ENCODE measurements around the gene LCNL1. TPM values are rescaled to one million over a fixed set of nuclear protein-coding genes. Genes with fewer than 3 reads are reported as not detected.

The LCNL1 gene
- total RNA-seq, 1 experiment from 2014 or later = not detected

DNA sequence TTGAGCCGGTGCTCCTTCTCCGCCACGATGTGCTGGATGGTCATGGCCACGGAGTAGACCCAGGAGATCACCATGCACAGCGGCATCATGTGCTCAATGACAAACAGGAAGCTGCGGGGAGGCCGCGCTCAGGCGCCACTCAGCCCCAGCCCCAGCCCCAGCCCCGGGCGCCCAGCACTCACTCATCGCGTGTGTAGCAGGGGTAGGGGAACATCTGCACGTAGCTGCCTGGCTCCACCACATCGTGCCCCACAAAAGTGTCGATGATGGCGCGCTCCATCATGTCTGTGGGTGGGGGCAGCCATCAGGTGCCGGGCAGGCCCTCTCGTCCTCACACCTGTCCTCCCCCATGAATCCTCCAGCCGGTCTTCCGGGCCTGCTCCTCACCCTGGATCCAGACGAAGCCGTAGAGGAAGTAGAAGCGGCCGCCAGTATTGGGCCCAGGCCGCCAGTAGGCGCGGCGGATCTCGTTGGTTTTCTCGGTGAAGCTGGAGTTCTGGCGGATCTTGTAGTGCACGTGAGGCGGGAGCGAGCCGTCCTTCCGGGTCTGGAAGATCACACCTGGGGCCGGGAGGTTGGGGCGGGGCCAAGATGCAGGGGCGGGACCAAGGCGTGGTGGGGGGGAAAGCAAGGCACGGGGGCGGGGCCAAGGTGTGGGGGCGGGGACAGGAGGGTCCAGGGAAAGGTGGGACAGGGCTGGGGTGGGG lies 35.2 kb downstream of the LCNL1 start:
- Histone ChIP-seq H3K9me3 (ENCODE audit: low read depth, low read length, poor library complexity, severe bottlenecking) (no peaks in the 10 kb centered on the region), H3K4me1 (ENCODE audit: insufficient read depth, low read length, poor library complexity, severe bottlenecking) (no peaks in the 10 kb centered on the region), H3K4me3 (ENCODE audit: low read depth, low read length, poor library complexity, severe bottlenecking) (no peak overlapping the region), H3K27me3 (replicated peaks; ENCODE audit: insufficient read depth, low read depth, low read length, poor library complexity) (no peaks in the 10 kb centered on the region), H3K27ac (ENCODE audit: low read depth, low read length, poor library complexity, severe bottlenecking) (no peak overlapping the region), H3K36me3 (ENCODE audit: insufficient read depth, low read length, poor library complexity, severe bottlenecking) (peaks cover 4% of the 10 kb centered on the region)
- TF ChIP-seq, protein P1, sequence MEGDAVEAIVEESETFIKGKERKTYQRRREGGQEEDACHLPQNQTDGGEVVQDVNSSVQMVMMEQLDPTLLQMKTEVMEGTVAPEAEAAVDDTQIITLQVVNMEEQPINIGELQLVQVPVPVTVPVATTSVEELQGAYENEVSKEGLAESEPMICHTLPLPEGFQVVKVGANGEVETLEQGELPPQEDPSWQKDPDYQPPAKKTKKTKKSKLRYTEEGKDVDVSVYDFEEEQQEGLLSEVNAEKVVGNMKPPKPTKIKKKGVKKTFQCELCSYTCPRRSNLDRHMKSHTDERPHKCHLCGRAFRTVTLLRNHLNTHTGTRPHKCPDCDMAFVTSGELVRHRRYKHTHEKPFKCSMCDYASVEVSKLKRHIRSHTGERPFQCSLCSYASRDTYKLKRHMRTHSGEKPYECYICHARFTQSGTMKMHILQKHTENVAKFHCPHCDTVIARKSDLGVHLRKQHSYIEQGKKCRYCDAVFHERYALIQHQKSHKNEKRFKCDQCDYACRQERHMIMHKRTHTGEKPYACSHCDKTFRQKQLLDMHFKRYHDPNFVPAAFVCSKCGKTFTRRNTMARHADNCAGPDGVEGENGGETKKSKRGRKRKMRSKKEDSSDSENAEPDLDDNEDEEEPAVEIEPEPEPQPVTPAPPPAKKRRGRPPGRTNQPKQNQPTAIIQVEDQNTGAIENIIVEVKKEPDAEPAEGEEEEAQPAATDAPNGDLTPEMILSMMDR (conservative IDR thresholded peaks at IDR 0.05; ENCODE audit: low read depth, low read length) = no peak
- no peak for TF ChIP-seq EZH2 (IDR thresholded peaks at IDR 0.05; ENCODE audit: borderline replicate concordance, low read depth, low read length, poor library complexity, severe bottlenecking)
- no TSS peak for BruUV-seq (replicated peaks)
- intact Hi-C loops (cut with micrococcal nuclease; ENCODE audit: unreplicated experiment) = no loop called here
- CTCF ChIA-PET = no interaction called here
- POLR2A ChIA-PET (ENCODE audit: low non-redundant PET) = no interaction called here
- no peak for DNase-seq (ENCODE audit: low spot score)

DNA sequence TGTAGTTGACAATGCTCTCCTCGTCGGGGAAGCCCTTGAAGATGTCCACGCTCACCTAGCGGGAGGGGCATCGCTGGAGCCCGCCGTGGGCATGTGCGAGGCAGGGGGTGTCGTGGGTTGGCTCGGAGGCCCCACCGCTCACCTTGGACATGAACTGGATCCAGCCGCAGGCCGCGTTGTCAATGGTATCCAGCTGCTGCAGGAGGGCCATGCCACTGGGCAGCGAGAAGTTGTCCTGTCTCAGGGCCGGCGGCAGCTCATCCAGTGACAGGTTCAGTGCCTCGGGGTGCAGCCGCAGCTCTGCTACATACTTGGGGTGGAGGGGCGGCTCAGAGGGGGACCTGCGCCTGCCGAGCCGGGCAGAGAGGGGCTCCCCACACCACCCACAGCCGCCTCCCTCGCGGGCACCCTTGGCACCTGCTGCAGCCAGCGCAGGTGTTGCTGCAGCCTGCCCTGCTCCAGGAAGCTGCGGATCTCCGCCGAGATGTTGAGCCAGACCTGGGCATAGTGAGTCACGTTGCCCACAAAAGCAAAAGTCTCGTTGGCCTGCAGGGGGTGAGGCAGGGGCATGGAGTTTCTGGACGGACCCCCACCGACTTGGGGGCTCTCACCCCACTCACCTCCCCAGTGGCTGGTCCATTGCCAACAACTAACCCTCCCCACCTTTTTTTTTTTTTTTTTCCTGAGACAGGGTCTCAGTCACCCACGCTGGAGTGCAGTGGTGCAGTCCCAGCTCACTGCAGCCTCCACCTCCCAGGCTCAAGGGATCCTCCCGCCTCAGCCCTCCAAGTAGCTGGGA lies 36.2 kb downstream of the LCNL1 start:
- Histone ChIP-seq H3K9me3 (ENCODE audit: low read depth, low read length, poor library complexity, severe bottlenecking) (no peaks in the 10 kb centered on the region), H3K27me3 (replicated peaks; ENCODE audit: insufficient read depth, low read depth, low read length, poor library complexity) (no peaks in the 10 kb centered on the region), H3K27ac (ENCODE audit: low read depth, low read length, poor library complexity, severe bottlenecking) (no peak overlapping the region), H3K4me1 (ENCODE audit: insufficient read depth, low read length, poor library complexity, severe bottlenecking) (no peaks in the 10 kb centered on the region), H3K4me3 (ENCODE audit: low read depth, low read length, poor library complexity, severe bottlenecking) (no peak overlapping the region), H3K36me3 (ENCODE audit: insufficient read depth, low read length, poor library complexity, severe bottlenecking) (peaks cover 4% of the 10 kb centered on the region)
- no peak for DNase-seq (ENCODE audit: low spot score)
- TF ChIP-seq, protein P1 (conservative IDR thresholded peaks at IDR 0.05; ENCODE audit: low read depth, low read length) = no peak
- no peak for TF ChIP-seq EZH2 (IDR thresholded peaks at IDR 0.05; ENCODE audit: borderline replicate concordance, low read depth, low read length, poor library complexity, severe bottlenecking)
- ChIA-PET POLR2A (ENCODE audit: low non-redundant PET) (no interaction called here), CTCF (interaction anchor here (0.6 kb wide), 1 partner anchor 16 kb away, joined by 3 read pairs; no protein-coding TSS in a partner anchor)
- BruUV-seq (replicated peaks) = no TSS peak
- intact Hi-C loops (cut with micrococcal nuclease; ENCODE audit: unreplicated experiment) = no loop called here

DNA sequence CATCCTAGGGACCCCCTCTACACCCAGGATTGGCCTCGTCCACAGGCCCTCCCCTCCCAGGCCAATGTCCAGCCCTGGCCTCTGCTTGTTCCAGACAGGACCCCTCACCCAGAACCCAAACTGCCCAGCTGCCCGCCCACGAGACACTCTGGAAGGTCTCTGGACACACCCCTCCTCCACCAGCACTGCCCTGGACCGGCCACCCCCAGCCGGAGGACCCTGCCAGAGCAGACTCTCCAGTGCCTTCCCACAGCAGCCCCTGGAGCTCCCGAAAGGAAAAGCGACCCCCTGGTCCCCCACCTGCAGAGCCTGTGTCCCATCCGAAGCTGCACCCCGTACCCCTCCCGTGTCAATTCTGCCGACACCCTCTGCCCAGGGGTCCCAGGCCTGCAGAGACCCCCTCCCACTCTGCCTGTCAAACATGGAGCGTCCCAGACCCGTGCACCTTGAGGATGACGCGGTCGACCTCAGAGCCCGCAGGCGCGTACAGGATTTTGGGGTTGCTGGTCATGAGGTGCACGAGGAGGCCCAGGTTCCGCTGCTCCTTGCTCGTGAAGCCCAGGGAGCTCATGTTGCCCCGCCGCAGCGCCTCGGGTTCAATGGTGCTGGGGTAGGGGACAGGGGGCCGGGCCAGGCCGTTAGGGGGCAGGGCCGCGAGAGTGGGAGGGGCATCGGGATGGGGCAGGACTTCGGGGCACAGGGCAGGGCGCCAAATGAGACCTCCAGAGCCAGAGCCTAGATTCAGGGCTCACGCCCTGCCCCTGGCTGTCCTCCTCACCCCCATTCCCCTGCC lies 37.3 kb downstream of the LCNL1 start:
- ChIA-PET POLR2A (ENCODE audit: low non-redundant PET) (interaction anchor here (0.6 kb wide), 1 partner anchor 124 kb away, joined by 3 read pairs; no protein-coding TSS in a partner anchor), CTCF (interaction anchor here (1.0 kb wide), 1 partner anchor 15 kb away, joined by 3 read pairs; no protein-coding TSS in a partner anchor)
- no TSS peak for BruUV-seq (replicated peaks)
- no peaks in the 10 kb centered on the region for H3K4me1 ChIP-seq (ENCODE audit: insufficient read depth, low read length, poor library complexity, severe bottlenecking)
- no peak overlapping the region for H3K27ac ChIP-seq (ENCODE audit: low read depth, low read length, poor library complexity, severe bottlenecking)
- H3K36me3 ChIP-seq (ENCODE audit: insufficient read depth, low read length, poor library complexity, severe bottlenecking) = peaks cover 4% of the 10 kb centered on the region
- DNase-seq (ENCODE audit: low spot score) = no peak
- intact Hi-C loops (cut with micrococcal nuclease; ENCODE audit: unreplicated experiment) = no loop called here
- H3K27me3 ChIP-seq (replicated peaks; ENCODE audit: insufficient read depth, low read depth, low read length, poor library complexity) = no peaks in the 10 kb centered on the region
- TF ChIP-seq, protein P1 (conservative IDR thresholded peaks at IDR 0.05; ENCODE audit: low read depth, low read length) = no peak
- no peak for TF ChIP-seq EZH2 (IDR thresholded peaks at IDR 0.05; ENCODE audit: borderline replicate concordance, low read depth, low read length, poor library complexity, severe bottlenecking)
- H3K9me3 ChIP-seq (ENCODE audit: low read depth, low read length, poor library complexity, severe bottlenecking) = no peaks in the 10 kb centered on the region
- H3K4me3 ChIP-seq (ENCODE audit: low read depth, low read length, poor library complexity, severe bottlenecking) = no peak overlapping the region

Data from A673 (cell line).